Measurements from ENCODE around the gene MRPS6. TPM values are rescaled to one million over a fixed set of nuclear protein-coding genes. Genes with fewer than 3 reads are reported as not detected.

MRPS6 gene
- total and polyA plus RNA-seq, 10 of the 15 experiments (the other 5 are each of a cell fraction or from before 2014, with no cell fraction given) = 32.5 to 232 (median 90.3) TPM

DNA sequence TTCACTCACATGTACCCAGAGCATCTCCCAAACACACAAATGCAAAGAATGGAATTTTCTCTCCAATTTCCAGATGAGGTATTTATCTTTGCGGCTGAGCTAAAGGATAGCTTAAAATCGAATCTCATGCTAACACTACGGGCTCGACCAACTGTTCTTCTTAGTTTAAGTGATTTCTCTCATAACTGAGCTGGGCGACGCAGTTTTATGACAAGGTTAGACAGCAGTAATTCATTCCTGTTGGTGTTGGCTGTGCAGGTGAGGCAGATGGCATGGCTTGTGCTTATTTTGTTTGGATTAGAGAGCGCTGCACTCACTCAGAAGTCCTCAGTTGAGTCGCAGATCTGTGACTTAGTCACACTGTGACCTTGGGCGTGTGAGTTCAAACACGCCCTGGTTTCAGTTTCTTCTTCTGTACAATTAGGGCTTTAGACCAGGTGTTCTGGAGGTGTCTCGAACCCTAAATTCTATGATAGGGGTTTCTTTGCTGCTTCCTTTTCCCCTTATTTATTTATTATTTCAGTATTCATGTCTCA, 41.5 kb upstream of the MRPS6 start:
- peak overlapping the region; percentile 68 for H2AFZ ChIP-seq (ENCODE audit: control insufficient read depth, low read depth, low read length)
- SMC1A ChIA-PET (ENCODE audit: uncharacterized antibody, unreplicated experiment) = interaction anchor here (1.0 to 1.7 kb wide), 4 partner anchors 8 to 15 kb away, joined by 3 to 6 read pairs (median 4); no protein-coding TSS in a partner anchor
- in situ Hi-C loops (cut with MboI) = no loop called here
- POLR2A ChIA-PET = interaction anchor here (1.4 kb wide), 1 partner anchor 9 kb away, joined by 4 read pairs; no protein-coding TSS in a partner anchor
- no peaks in the 10 kb centered on the region for H4K20me1 ChIP-seq (ENCODE audit: control insufficient read depth, insufficient read depth)
- H3K27ac ChIP-seq (ENCODE audit: control insufficient read depth, insufficient read depth) = peak overlapping the region; percentile 5
- ATAC-seq = peak; percentile 65
- no TSS peak for BruUV-seq (replicated peaks)
- intact Hi-C loops (cut with micrococcal nuclease; ENCODE audit: unreplicated experiment) = no loop called here
- no peaks in the 10 kb centered on the region for H3K36me3 ChIP-seq (ENCODE audit: control insufficient read depth in 2 of 2, insufficient read depth in 2 of 2, low read length in 1 of 2)
- H3K9ac ChIP-seq (ENCODE audit: control insufficient read depth, insufficient read depth, low read length) = no peak overlapping the region
- H3K27me3 ChIP-seq (replicated peaks in 1 of 2; ENCODE audit: control insufficient read depth in 2 of 2, insufficient read depth in 2 of 2, low read length in 1 of 2) = no peaks in the 10 kb centered on the region
- 48% methylated on average over 11 of the region's 11 CpGs for WGBS (ENCODE audit: insufficient coverage, insufficient replicate concordance, low lambda C conversion rate, missing lambda C conversion rate)
- H3K79me2 ChIP-seq (ENCODE audit: control insufficient read depth, insufficient read depth, low read length) = no peaks in the 10 kb centered on the region
- TF ChIP-seq KDM1A (IDR thresholded peaks at IDR 0.05; ENCODE audit: borderline replicate concordance) (no peak), RAD51 (IDR thresholded peaks at IDR 0.05) (no peak), MYC (IDR thresholded peaks at IDR 0.05; ENCODE audit: insufficient read depth, insufficient read length, insufficient replicate concordance, low read length, severe bottlenecking) (no peak), HDAC6 (IDR thresholded peaks at IDR 0.05; ENCODE audit: unreplicated experiment) (no peak), ZNF622 (IDR thresholded peaks at IDR 0.05) (no peak), NR2C1 (IDR thresholded peaks at IDR 0.05) (peak; percentile 53), MEF2B (IDR thresholded peaks at IDR 0.05; ENCODE audit: partially characterized antibody, poor library complexity, severe bottlenecking) (no peak), BHLHE40 (IDR thresholded peaks at IDR 0.05; ENCODE audit: borderline replicate concordance in 1 of 2, low read depth in 2 of 2, low read length in 1 of 2) (0 out of 4 replicates have a peak, but pooled peaks of 1 of the 2 experiments have one; percentile 9), CREM (IDR thresholded peaks at IDR 0.05; ENCODE audit: low read depth) (peak; percentile 66), DPF2 (IDR thresholded peaks at IDR 0.05) (no peak), CHD1 (IDR thresholded peaks at IDR 0.05; ENCODE audit: low read depth, low read length) (no peak), CREB1 (IDR thresholded peaks at IDR 0.05; ENCODE audit: low read depth) (peak; percentile 64), MYB (IDR thresholded peaks at IDR 0.05; ENCODE audit: borderline replicate concordance, low read depth, low read length) (no peak), NR2F1 (conservative IDR thresholded peaks at IDR 0.05) (peak; percentile 71)
- TF ChIP-seq, protein P1, sequence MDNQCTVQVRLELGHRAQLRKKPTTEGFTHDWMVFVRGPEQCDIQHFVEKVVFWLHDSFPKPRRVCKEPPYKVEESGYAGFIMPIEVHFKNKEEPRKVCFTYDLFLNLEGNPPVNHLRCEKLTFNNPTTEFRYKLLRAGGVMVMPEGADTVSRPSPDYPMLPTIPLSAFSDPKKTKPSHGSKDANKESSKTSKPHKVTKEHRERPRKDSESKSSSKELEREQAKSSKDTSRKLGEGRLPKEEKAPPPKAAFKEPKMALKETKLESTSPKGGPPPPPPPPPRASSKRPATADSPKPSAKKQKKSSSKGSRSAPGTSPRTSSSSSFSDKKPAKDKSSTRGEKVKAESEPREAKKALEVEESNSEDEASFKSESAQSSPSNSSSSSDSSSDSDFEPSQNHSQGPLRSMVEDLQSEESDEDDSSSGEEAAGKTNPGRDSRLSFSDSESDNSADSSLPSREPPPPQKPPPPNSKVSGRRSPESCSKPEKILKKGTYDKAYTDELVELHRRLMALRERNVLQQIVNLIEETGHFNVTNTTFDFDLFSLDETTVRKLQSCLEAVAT (IDR thresholded peaks at IDR 0.05) = 0 out of 2 replicates have a peak, but pooled peaks have one; percentile 56
- TF ChIP-seq, protein P2, sequence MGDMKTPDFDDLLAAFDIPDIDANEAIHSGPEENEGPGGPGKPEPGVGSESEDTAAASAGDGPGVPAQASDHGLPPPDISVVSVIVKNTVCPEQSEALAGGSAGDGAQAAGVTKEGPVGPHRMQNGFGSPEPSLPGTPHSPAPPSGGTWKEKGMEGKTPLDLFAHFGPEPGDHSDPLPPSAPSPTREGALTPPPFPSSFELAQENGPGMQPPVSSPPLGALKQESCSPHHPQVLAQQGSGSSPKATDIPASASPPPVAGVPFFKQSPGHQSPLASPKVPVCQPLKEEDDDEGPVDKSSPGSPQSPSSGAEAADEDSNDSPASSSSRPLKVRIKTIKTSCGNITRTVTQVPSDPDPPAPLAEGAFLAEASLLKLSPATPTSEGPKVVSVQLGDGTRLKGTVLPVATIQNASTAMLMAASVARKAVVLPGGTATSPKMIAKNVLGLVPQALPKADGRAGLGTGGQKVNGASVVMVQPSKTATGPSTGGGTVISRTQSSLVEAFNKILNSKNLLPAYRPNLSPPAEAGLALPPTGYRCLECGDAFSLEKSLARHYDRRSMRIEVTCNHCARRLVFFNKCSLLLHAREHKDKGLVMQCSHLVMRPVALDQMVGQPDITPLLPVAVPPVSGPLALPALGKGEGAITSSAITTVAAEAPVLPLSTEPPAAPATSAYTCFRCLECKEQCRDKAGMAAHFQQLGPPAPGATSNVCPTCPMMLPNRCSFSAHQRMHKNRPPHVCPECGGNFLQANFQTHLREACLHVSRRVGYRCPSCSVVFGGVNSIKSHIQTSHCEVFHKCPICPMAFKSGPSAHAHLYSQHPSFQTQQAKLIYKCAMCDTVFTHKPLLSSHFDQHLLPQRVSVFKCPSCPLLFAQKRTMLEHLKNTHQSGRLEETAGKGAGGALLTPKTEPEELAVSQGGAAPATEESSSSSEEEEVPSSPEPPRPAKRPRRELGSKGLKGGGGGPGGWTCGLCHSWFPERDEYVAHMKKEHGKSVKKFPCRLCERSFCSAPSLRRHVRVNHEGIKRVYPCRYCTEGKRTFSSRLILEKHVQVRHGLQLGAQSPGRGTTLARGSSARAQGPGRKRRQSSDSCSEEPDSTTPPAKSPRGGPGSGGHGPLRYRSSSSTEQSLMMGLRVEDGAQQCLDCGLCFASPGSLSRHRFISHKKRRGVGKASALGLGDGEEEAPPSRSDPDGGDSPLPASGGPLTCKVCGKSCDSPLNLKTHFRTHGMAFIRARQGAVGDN (IDR thresholded peaks at IDR 0.05) = no peak
- TF ChIP-seq, protein P3, sequence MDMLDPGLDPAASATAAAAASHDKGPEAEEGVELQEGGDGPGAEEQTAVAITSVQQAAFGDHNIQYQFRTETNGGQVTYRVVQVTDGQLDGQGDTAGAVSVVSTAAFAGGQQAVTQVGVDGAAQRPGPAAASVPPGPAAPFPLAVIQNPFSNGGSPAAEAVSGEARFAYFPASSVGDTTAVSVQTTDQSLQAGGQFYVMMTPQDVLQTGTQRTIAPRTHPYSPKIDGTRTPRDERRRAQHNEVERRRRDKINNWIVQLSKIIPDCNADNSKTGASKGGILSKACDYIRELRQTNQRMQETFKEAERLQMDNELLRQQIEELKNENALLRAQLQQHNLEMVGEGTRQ (IDR thresholded peaks at IDR 0.05; ENCODE audit: borderline replicate concordance, low read depth, low read length) = no peak
- CTCF ChIA-PET = interaction anchor here (0.7 to 1.3 kb wide), 4 partner anchors 9 to 108 kb away, joined by 3 to 5 read pairs (median 3); no protein-coding TSS in a partner anchor
- no peak for DNase-seq (ENCODE audit: low read depth, low spot score)
- peak overlapping the region; percentile 46 for H3K4me2 ChIP-seq (ENCODE audit: control insufficient read depth, insufficient read depth)
- H3K4me3 ChIP-seq = no peak overlapping the region
- RAD21 ChIA-PET (ENCODE audit: unreplicated experiment) = interaction anchor here (1.2 to 2.5 kb wide), 3 partner anchors 9 to 82 kb away, joined by 3 to 10 read pairs (median 7); no protein-coding TSS in a partner anchor
- peaks cover 11% of the 10 kb centered on the region; the same call in 1 of the 2 replicates for H3K4me1 ChIP-seq (ENCODE audit: control insufficient read depth, insufficient read depth, low read length)
- H3K9me3 ChIP-seq (replicated peaks; ENCODE audit: control insufficient read depth, insufficient read depth, low read length) = no peaks in the 10 kb centered on the region; the same call in 2 of the 3 replicates
- FAIRE-seq = no peak

All from GM12878 (cell line).